CD4-positive, alpha-beta T cell (primary cell): ENCODE measurements around the gene PPP2R2C. TPM values are rescaled to one million over a fixed set of nuclear protein-coding genes. Genes with fewer than 3 reads are reported as not detected.

Source experiments
- ATAC-seq: fragments of 200-7000 bp; cut with Tn5 transposase; one replicate; pipeline ENCODE4 v1.10.0; 2022; ENCODE audit warnings: mild to moderate bottlenecking; ENCODE audit not compliant: poor library complexity
- CTCF ChIA-PET: fragments of 350-600 bp; sonication (Branson Sonifier 250); formaldehyde crosslinking; loops from one replicate; lab custom pipeline; 2021; ENCODE audit warnings: antibody characterized with exemption, inconsistent platforms; lab: Charles Lee
- POLR2A ChIA-PET: fragments of 350-600 bp; sonication (Branson Sonifier 250); formaldehyde crosslinking; loops from one replicate; lab custom pipeline; 2021; ENCODE audit warnings: antibody characterized with exemption, inconsistent platforms; lab: Charles Lee
- DNase-seq, 14 experiments: peaks; one replicate each; pipeline ENCODE4 v3.0.0-alpha.2; 2013 to 2020; ENCODE audit warnings: mixed read lengths in 2 of 14
- H3K27ac ChIP-seq, 2 donors: one replicate each; pipeline versions ENCODE4 v1.5.1 to v1.7.0; 2013; ENCODE audit warnings: low read length in 2 of 2, low read depth in 1 of 2, mild to moderate bottlenecking in 1 of 2
- H3K27me3 ChIP-seq, 2 experiments: 1 replicate in 1 of 2; 2 replicates in 1 of 2; pipeline versions ENCODE4 v1.6.1 to v1.7.0; 2013; ENCODE audit warnings: low read length in 2 of 2, control low read depth in 1 of 2, mild to moderate bottlenecking in 1 of 2, moderate library complexity in 1 of 2; ENCODE audit not compliant: insufficient read depth in 2 of 2, control insufficient read depth in 1 of 2
- H3K36me3 ChIP-seq: one replicate; pipeline ENCODE4 v1.6.1; 2013; ENCODE audit warnings: low read length, control low read depth; ENCODE audit not compliant: insufficient read depth
- H3K4me1 ChIP-seq: one replicate; pipeline ENCODE4 v1.6.1; 2013; ENCODE audit warnings: low read length, control low read depth; ENCODE audit not compliant: insufficient read depth
- H3K4me3 ChIP-seq: one replicate; pipeline ENCODE4 v1.5.1; 2013; ENCODE audit warnings: mild to moderate bottlenecking, low read length, moderate library complexity
- H3K9me3 ChIP-seq, 2 experiments: 1 replicate in 1 of 2; 2 replicates in 1 of 2; pipeline versions ENCODE4 v1.6.1 to v1.7.0; 2013; ENCODE audit warnings: low read length in 2 of 2, mild to moderate bottlenecking in 2 of 2, control low read depth in 1 of 2, moderate library complexity in 1 of 2; ENCODE audit not compliant: control insufficient read depth in 1 of 2, insufficient read depth in 1 of 2
- H3K27ac Mint-ChIP-seq: one replicate; pipeline ENCODE4 v1.8.0; 2020; ENCODE audit warnings: mixed read lengths
- H3K27me3 Mint-ChIP-seq: one replicate; pipeline ENCODE4 v1.8.0; 2021; ENCODE audit warnings: mixed read lengths
- H3K36me3 Mint-ChIP-seq: one replicate; pipeline ENCODE4 v1.8.0; 2021; ENCODE audit warnings: low read depth, mixed read lengths
- H3K4me1 Mint-ChIP-seq: one replicate; pipeline ENCODE4 v1.8.0; 2021; ENCODE audit warnings: low read depth, mixed read lengths
- H3K4me3 Mint-ChIP-seq: one replicate; pipeline ENCODE4 v1.8.0; 2020; ENCODE audit warnings: mild to moderate bottlenecking, mixed read lengths
- H3K9me3 Mint-ChIP-seq: one replicate; pipeline ENCODE4 v1.8.0; 2020; ENCODE audit warnings: mixed read lengths
- CTCF ChIP-seq: fragments of 200-600 bp; IDR thresholded peaks from one replicate; pipeline ENCODE4 v1.8.0; 2022; ENCODE audit warnings: antibody characterized with exemption, mild to moderate bottlenecking
- intact Hi-C, 2 experiments: fragments of 100-400 bp; cut with DNase I in 1 of 2; cut with micrococcal nuclease in 1 of 2; formaldehyde crosslinking; loops; one replicate each; pipeline versions ENCODE4 v1.15.1 to v1.9.0; 2023 to 2025; cut with DNase I, micrococcal nuclease
- total RNA-seq, 174 experiments: library from RNA in 2 of 174; stranded (reverse) in 2 of 174; gene quantifications; one replicate each; pipeline ENCODE4 v1.2.3 and lab custom pipeline; 2021 to 2026

Gene PPP2R2C
- total RNA-seq, 2 experiments from 2014 or later = not detected

- POLR2A ChIA-PET = no interaction called here
- CTCF ChIA-PET = no interaction called here
- H3K27me3 ChIP-seq = peaks cover 11 to 27% of the 10 kb centered on the region in 2 experiments
- no peak overlapping the region for H3K27ac ChIP-seq
- no peak overlapping the region for H3K4me3 ChIP-seq
- no peaks in the 10 kb centered on the region for H3K36me3 Mint-ChIP-seq
- no peaks in the 10 kb centered on the region for H3K4me1 ChIP-seq
- no peak for DNase-seq
- peaks cover 3% of the 10 kb centered on the region for H3K9me3 Mint-ChIP-seq
- ATAC-seq = no peak
- H3K9me3 ChIP-seq = peaks cover 0 to 37% of the 10 kb centered on the region in 2 experiments
- intact Hi-C loops = no loop called here
- peaks cover 56% of the 10 kb centered on the region for H3K27me3 Mint-ChIP-seq
- TF ChIP-seq CTCF = no peak
- no peak overlapping the region for H3K4me3 Mint-ChIP-seq
- no peaks in the 10 kb centered on the region for H3K36me3 ChIP-seq
- H3K4me1 Mint-ChIP-seq = no peaks in the 10 kb centered on the region
- no peak overlapping the region for H3K27ac Mint-ChIP-seq
Observed at GRCh38 chr4:6493658-6494304, 21.4 kb upstream of the PPP2R2C start.

GRCh38 chr4:6492861-6493657 lies 20.6 kb upstream of the PPP2R2C start:
- ChIA-PET POLR2A (no interaction called here), CTCF (no interaction called here)
- H3K27ac ChIP-seq = no peak overlapping the region
- H3K27me3 ChIP-seq = peaks cover 11 to 27% of the 10 kb centered on the region in 2 experiments
- Mint-ChIP-seq H3K4me3 (no peak overlapping the region), H3K9me3 (peaks cover 4% of the 10 kb centered on the region), H3K27me3 (peaks cover 51% of the 10 kb centered on the region), H3K36me3 (no peaks in the 10 kb centered on the region), H3K4me1 (no peaks in the 10 kb centered on the region), H3K27ac (no peak overlapping the region)
- no peak overlapping the region for H3K4me3 ChIP-seq
- intact Hi-C loops = no loop called here
- peaks cover 4 to 37% of the 10 kb centered on the region in 2 experiments for H3K9me3 ChIP-seq
- H3K36me3 ChIP-seq = no peaks in the 10 kb centered on the region
- no peak for TF ChIP-seq CTCF
- ATAC-seq = no peak
- H3K4me1 ChIP-seq = no peaks in the 10 kb centered on the region
- DNase-seq = no peak

- POLR2A ChIA-PET = no interaction called here
- peaks cover 45% of the 10 kb centered on the region for H3K27me3 Mint-ChIP-seq
Observed at GRCh38 chr4:6492027-6492590, 19.7 kb upstream of the PPP2R2C start.

More at GRCh38 chr4:6492027-6492590, 19.7 kb upstream of the PPP2R2C start:
- H3K27me3 ChIP-seq = peaks cover 11 to 27% of the 10 kb centered on the region in 2 experiments
- peaks cover 12% of the 10 kb centered on the region for H3K9me3 Mint-ChIP-seq
- DNase-seq (no peak), ATAC-seq (no peak)
- no peak for TF ChIP-seq CTCF
- no peak overlapping the region for H3K4me3 Mint-ChIP-seq
- peaks cover 8 to 37% of the 10 kb centered on the region in 2 experiments for H3K9me3 ChIP-seq
- no peaks in the 10 kb centered on the region for H3K36me3 ChIP-seq
- H3K27ac Mint-ChIP-seq = no peak overlapping the region
- H3K4me1 Mint-ChIP-seq = no peaks in the 10 kb centered on the region
- no peaks in the 10 kb centered on the region for H3K36me3 Mint-ChIP-seq
- CTCF ChIA-PET = no interaction called here
- intact Hi-C loops = no loop called here
- no peak overlapping the region for H3K27ac ChIP-seq
- no peak overlapping the region for H3K4me3 ChIP-seq
- H3K4me1 ChIP-seq = no peaks in the 10 kb centered on the region
